ENCODE results near the gene BCAP29. TPM values are rescaled to one million over a fixed set of nuclear protein-coding genes. Genes with fewer than 3 reads are reported as not detected.

BCAP29 gene
- total RNA-seq, 2 donors from 2014 or later: 39.5 to 46.0 TPM

GRCh38 chr7:107605218-107605815, 25.3 kb downstream of the BCAP29 start:
- H3K4me3 Mint-ChIP-seq: no peak overlapping the region
- no peak for DNase-seq
- peaks cover 7% of the 10 kb centered on the region for H3K4me1 Mint-ChIP-seq
- 86 to 94% methylated on average over 3 of the region's 3 CpGs for WGBS, 2 experiments (ENCODE audit: insufficient coverage in 1 of 2, insufficient read length in 1 of 2)
- Histone ChIP-seq H3K27me3 (ENCODE audit: control insufficient read depth, insufficient read depth, low read length, poor library complexity, severe bottlenecking) (no peaks in the 10 kb centered on the region), H3K27ac (ENCODE audit: low read depth, low read length) (no peak overlapping the region), H3K4me3 (ENCODE audit: low read length) (no peak overlapping the region), H3K9ac (ENCODE audit: extremely low read depth, low read length, poor library complexity, severe bottlenecking) (no peak overlapping the region), H3K9me3 (ENCODE audit: control insufficient read depth, low read length) (no peaks in the 10 kb centered on the region), H3K36me3 (ENCODE audit: control insufficient read depth, insufficient read depth, low read length) (peaks cover 21% of the 10 kb centered on the region), H3K4me1 (ENCODE audit: control insufficient read depth, insufficient read depth, low read length) (no peaks in the 10 kb centered on the region)
- peaks cover 4% of the 10 kb centered on the region for H3K36me3 Mint-ChIP-seq (ENCODE audit: low read depth)
- TF ChIP-seq, protein P1, sequence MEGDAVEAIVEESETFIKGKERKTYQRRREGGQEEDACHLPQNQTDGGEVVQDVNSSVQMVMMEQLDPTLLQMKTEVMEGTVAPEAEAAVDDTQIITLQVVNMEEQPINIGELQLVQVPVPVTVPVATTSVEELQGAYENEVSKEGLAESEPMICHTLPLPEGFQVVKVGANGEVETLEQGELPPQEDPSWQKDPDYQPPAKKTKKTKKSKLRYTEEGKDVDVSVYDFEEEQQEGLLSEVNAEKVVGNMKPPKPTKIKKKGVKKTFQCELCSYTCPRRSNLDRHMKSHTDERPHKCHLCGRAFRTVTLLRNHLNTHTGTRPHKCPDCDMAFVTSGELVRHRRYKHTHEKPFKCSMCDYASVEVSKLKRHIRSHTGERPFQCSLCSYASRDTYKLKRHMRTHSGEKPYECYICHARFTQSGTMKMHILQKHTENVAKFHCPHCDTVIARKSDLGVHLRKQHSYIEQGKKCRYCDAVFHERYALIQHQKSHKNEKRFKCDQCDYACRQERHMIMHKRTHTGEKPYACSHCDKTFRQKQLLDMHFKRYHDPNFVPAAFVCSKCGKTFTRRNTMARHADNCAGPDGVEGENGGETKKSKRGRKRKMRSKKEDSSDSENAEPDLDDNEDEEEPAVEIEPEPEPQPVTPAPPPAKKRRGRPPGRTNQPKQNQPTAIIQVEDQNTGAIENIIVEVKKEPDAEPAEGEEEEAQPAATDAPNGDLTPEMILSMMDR (conservative IDR thresholded peaks at IDR 0.05): no peak
- H3K27me3 Mint-ChIP-seq (ENCODE audit: insufficient read depth): no peaks in the 10 kb centered on the region
- H3K27ac Mint-ChIP-seq: no peak overlapping the region
- no peaks in the 10 kb centered on the region for H3K9me3 Mint-ChIP-seq

DNA sequence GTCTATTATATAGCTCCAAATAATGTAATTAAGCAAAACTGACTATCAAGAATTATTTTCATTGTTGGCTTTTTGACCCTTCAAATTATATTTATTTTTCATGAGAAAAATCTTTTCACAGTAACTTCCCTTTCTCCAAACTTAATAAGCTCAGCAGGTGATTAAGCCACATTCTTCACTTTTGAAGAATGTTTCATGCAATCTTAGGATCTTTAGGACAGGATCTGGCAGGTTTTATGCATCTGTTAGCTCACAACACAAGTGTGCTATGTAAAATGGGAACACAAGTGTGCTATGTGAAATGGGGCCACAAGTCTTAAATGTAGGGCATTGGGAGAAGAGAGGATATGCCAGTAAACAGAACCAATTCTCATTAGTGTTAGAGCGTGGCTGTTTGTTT, 26.3 kb downstream of the BCAP29 start:
- H3K36me3 ChIP-seq (ENCODE audit: control insufficient read depth, insufficient read depth, low read length): peaks cover 16% of the 10 kb centered on the region
- H3K4me1 ChIP-seq (ENCODE audit: control insufficient read depth, insufficient read depth, low read length): no peaks in the 10 kb centered on the region
- no peaks in the 10 kb centered on the region for H3K27me3 Mint-ChIP-seq (ENCODE audit: insufficient read depth)
- no peak overlapping the region for H3K9ac ChIP-seq (ENCODE audit: extremely low read depth, low read length, poor library complexity, severe bottlenecking)
- no peaks in the 10 kb centered on the region for H3K9me3 Mint-ChIP-seq
- H3K27ac ChIP-seq (ENCODE audit: low read depth, low read length): no peak overlapping the region
- peaks cover 4% of the 10 kb centered on the region for H3K36me3 Mint-ChIP-seq (ENCODE audit: low read depth)
- H3K27ac Mint-ChIP-seq: no peak overlapping the region
- TF ChIP-seq, protein P1 (conservative IDR thresholded peaks at IDR 0.05): no peak
- 90% methylated on average over 1 of the region's 1 CpG; no CpG with 5 or more reads in 1 of the 2 experiments for WGBS, 2 experiments (ENCODE audit: insufficient coverage in 1 of 2, insufficient read length in 1 of 2)
- no peak overlapping the region for H3K4me3 Mint-ChIP-seq
- H3K27me3 ChIP-seq (ENCODE audit: control insufficient read depth, insufficient read depth, low read length, poor library complexity, severe bottlenecking): no peaks in the 10 kb centered on the region
- no peak for DNase-seq
- H3K4me1 Mint-ChIP-seq: peaks cover 7% of the 10 kb centered on the region
- no peak overlapping the region for H3K4me3 ChIP-seq (ENCODE audit: low read length)
- no peaks in the 10 kb centered on the region for H3K9me3 ChIP-seq (ENCODE audit: control insufficient read depth, low read length)

DNA sequence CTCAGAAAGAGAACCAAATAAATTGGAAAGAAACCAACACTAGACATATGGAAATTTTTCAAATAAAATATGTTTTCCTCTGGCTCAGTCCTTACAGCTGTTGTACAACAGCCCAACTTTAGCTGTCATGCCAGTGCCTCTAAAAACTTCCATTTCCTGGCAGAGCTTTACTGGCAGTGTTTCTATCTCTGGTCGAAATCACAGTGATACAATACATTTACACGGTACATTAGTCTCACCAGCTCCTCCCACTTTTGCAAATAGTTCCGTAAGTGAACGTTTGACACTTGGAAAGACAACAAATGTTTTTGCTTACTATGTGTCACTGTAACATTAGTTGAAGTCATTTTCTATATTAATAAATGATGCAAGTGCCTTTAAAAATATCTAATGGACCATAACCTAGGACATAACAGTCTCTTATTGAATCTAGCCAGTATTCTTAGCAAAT, 29.8 kb downstream of the BCAP29 start:
- Histone ChIP-seq H3K4me1 (ENCODE audit: control insufficient read depth, insufficient read depth, low read length) (no peaks in the 10 kb centered on the region), H3K4me3 (ENCODE audit: low read length) (no peak overlapping the region), H3K9me3 (ENCODE audit: control insufficient read depth, low read length) (no peaks in the 10 kb centered on the region), H3K27ac (ENCODE audit: low read depth, low read length) (no peak overlapping the region), H3K9ac (ENCODE audit: extremely low read depth, low read length, poor library complexity, severe bottlenecking) (no peak overlapping the region), H3K27me3 (ENCODE audit: control insufficient read depth, insufficient read depth, low read length, poor library complexity, severe bottlenecking) (no peaks in the 10 kb centered on the region), H3K36me3 (ENCODE audit: control insufficient read depth, insufficient read depth, low read length) (peaks cover 24% of the 10 kb centered on the region)
- Mint-ChIP-seq H3K36me3 (ENCODE audit: low read depth) (peaks cover 11% of the 10 kb centered on the region), H3K9me3 (no peaks in the 10 kb centered on the region), H3K4me1 (peaks cover under 1% of the 10 kb centered on the region), H3K27me3 (ENCODE audit: insufficient read depth) (no peaks in the 10 kb centered on the region), H3K27ac (no peak overlapping the region), H3K4me3 (no peak overlapping the region)
- WGBS, 2 experiments (ENCODE audit: insufficient coverage in 1 of 2, insufficient read length in 1 of 2): 92 to 93% methylated on average over 2 to 4 of the region's 4 CpGs
- DNase-seq: no peak
- TF ChIP-seq, protein P1 (conservative IDR thresholded peaks at IDR 0.05): no peak
